ENCODE results near the gene C1QTNF9B.

DNA sequence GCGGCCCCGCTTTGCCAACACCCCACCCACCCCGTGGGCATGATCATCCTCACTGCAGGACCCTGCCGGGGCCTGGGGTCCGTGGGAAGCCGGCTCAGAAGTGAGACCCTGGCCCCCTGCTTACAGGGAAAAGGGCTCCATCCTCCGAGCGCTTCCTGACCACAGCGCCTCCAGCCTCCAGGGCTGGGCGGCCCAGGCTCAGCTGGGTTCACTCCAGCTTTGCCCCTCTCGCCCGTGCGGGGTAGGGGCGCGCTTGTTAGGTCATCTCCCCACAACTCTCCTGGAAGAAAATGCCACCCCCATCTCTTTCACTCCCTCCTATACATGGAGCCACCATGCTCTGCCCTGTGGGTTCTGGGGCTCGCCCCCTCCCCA, 6.6 kb upstream of the C1QTNF9B start:
- TF ChIP-seq GATA3 (IDR thresholded peaks at IDR 0.05; ENCODE audit: low read depth, low read length), result no peak
- TF ChIP-seq GATA2 (IDR thresholded peaks at IDR 0.05; ENCODE audit: low read depth, low read length), result no peak
